Heart left ventricle (tissue), 16 donors: Measurements from ENCODE around the gene ITPR3. TPM values are rescaled to one million over a fixed set of nuclear protein-coding genes. Genes with fewer than 3 reads are reported as not detected.

ENCODE experiments used
- ATAC-seq, 4 donors: fragments of 200-7000 bp; cut with Tn5 transposase; one replicate each; pipeline ENCODE4 v1.9.1; 2020 to 2022; ENCODE audit warnings: moderate library complexity in 4 of 4, mild to moderate bottlenecking in 3 of 4, moderate number of reproducible peaks in 1 of 4
- DNase-seq, 5 donors: peaks; one replicate each; pipeline ENCODE4 v3.0.0-alpha.2; 2020
- H3K27ac ChIP-seq, 12 donors: fragments of 200-600 bp; sonication (generic) in 4 of 12; one replicate each; pipeline versions ENCODE4 v1.5.0 to v1.8.0; 2016 to 2022; ENCODE audit warnings: mild to moderate bottlenecking in 2 of 12
- H3K27me3 ChIP-seq, 9 donors: fragments of 200-600 bp; sonication (generic) in 2 of 9; one replicate each; pipeline versions ENCODE4 v1.5.1 to v1.8.0; 2016 to 2022; ENCODE audit warnings: mild to moderate bottlenecking in 3 of 9
- H3K36me3 ChIP-seq, 9 donors: fragments of 200-600 bp; sonication (generic) in 2 of 9; one replicate each; pipeline versions ENCODE4 v1.5.0 to v1.8.0; 2018 to 2022; ENCODE audit warnings: mild to moderate bottlenecking in 2 of 9
- H3K4me1 ChIP-seq, 12 donors: fragments of 200-600 bp; sonication (generic) in 4 of 12; one replicate each; pipeline versions ENCODE4 v1.5.0 to v1.8.0; 2016 to 2022; ENCODE audit warnings: mild to moderate bottlenecking in 3 of 12
- H3K4me3 ChIP-seq, 12 donors: fragments of 200-600 bp; sonication (generic) in 4 of 12; one replicate each; pipeline versions ENCODE4 v1.5.0 to v1.8.0; 2017 to 2022; ENCODE audit warnings: mild to moderate bottlenecking in 9 of 12, moderate library complexity in 4 of 12
- H3K9me3 ChIP-seq, 12 donors: fragments of 200-600 bp; sonication (generic) in 4 of 12; one replicate each; pipeline versions ENCODE4 v1.5.0 to v1.8.0; 2016 to 2022; ENCODE audit warnings: mild to moderate bottlenecking in 1 of 12
- POLR2A ChIP-seq, 2 donors: fragments of 450-650 bp; IDR thresholded peaks; one replicate each; pipeline ENCODE4 v1.6.1; 2017; ENCODE audit warnings: antibody characterized with exemption in 2 of 2, mild to moderate bottlenecking in 2 of 2, moderate library complexity in 2 of 2
- WGBS, 4 donors: extraction: QIAGEN DNeasy Blood & Tissue Kit in 2 of 4; methylation state at CpG; one replicate each; pipeline versions ENCODE4 v1.1.5 to v1.1.7; 2013 to 2018; 5-methylcytosine and 5-hydroxymethylcytosine counted together
- intact Hi-C, 10 donors: fragments of 100-400 bp; cut with DNase I; formaldehyde crosslinking; loops; one replicate each; pipeline versions ENCODE4 v1.11.1 to v1.14.2; 2022
- polyA plus RNA-seq, 2 donors: library from polyadenylated mRNA; stranded (reverse); fragments of 200-250 nt; gene quantifications; one replicate each; pipeline ENCODE4 v1.2.3, GENCODE V29; 2013
- total RNA-seq, 9 donors: library from RNA; depleted of rRNA in 2 of 9; stranded (reverse); fragments of >200 nt in 2 of 9; fragmentation: NEBNext Ultra II Directional in 3 of 9; extraction: Animal tissue kit (Norgen Biotek cat#: 25700) in 3 of 9; gene quantifications; one replicate each; pipeline versions ENCODE4 v1.1.0 to v1.2.4, GENCODE V29; 2016 to 2023
- TF ChIP-seq, protein P1 (sequence below), 12 donors: fragments of 200-600 bp; sonication (generic) in 4 of 12; IDR thresholded peaks; one replicate each; pipeline versions ENCODE4 v1.5.0 to v1.8.0; 2018 to 2022; ENCODE audit warnings: antibody characterized with exemption in 12 of 12, mild to moderate bottlenecking in 5 of 12
- donor health status: ischemic (EF 13 %, LVEDD 7.1; RV severe dilation, severe dysfunction).
- donor health status: healthy with polysubstance abuse.
- donor health status: DM: no; HTN: yes; CAD: no.
- donor health status: DM: no; HTN: no; CAD: no.
- donor health status: ischemic (EF 25% LVEDD 6.9; RV normal size, moderate dysfunction).
- donor health status: ischemic (EF 25% LVEDD 5.7; RV mildly dilated, moderate dysfunction).
- donor health status: healthy.
- donor health status: DM: yes; HTN: yes; CAD: no.
- donor health status: ischemic (EF 35%, LVEDD 5.7; RV mildly dilated, moderate dysfunction).
- donor health status: nonischemic (EF 11% LVEDD 7.7; RV severe dilation, severe dysfunction).
- donor health status: DM: yes; HTN: yes; CAD: no.
- donor health status: PGD.
- donor health status: ischemic (EF 29% LVEDD 5.4; RV normal size, mild dysfunction).
- donor health status: nonischemic (EF 23%, LVEDD 6.1; RV moderate dilation, normal function).

ITPR3 gene
- total and polyA plus RNA-seq, 11 donors = 4.8 to 33.5 (median 7.8) TPM

DNA sequence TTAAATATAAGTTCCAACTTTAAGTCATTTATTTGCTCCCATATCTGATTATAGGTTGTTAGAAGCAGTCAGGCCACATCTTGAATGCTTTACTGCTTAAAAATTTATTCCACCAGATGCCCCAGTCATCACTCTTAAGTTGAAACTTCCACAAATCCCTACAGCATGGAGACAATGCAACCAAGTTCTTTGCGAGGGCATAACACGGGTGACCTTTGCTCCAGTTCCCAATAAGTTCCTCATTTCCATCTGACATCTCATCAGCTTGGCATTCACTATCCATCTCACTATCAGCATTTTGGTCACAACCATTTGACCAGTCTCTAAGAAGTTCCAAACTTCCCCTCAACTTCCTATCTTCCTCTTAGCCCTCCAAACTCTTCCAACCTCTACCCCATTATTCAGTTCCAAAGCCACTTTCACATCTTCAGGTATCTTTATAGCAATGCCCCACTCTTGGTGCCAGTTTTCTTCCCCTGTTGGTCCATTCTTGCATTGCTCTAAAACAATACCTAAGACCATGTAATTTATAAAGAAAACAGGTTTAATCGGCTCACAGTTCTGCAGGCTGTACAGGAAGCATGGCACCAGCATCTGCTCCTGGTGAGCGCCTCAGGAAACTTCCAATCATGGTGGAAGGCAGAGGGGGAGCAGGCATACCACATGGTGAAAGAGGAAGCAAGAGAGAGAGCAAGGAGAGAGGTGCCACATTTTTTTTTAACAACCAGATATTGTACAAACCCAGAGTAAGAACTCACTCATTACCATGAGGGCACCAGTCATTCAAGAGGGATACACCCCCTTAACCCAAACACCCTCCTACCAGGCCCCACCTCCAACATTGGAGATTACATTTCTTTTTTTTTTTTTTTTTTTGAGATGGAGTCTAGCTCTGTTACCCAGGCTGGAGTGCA, 15.9 kb upstream of the ITPR3 start:
- intact Hi-C loops = no loop called here
- Histone ChIP-seq H3K9me3 (peaks cover 0 to 13% (median 3%) of the 10 kb centered on the region in 12 donors), H3K4me3 (no peak overlapping the region), H3K27me3 (no peaks in the 10 kb centered on the region), H3K4me1 (peaks cover 5 to 26% (median 16%) of the 10 kb centered on the region in 12 donors), H3K36me3 (no peaks in the 10 kb centered on the region), H3K27ac (no peak overlapping the region)
- no peak for DNase-seq
- TF ChIP-seq, protein P1, sequence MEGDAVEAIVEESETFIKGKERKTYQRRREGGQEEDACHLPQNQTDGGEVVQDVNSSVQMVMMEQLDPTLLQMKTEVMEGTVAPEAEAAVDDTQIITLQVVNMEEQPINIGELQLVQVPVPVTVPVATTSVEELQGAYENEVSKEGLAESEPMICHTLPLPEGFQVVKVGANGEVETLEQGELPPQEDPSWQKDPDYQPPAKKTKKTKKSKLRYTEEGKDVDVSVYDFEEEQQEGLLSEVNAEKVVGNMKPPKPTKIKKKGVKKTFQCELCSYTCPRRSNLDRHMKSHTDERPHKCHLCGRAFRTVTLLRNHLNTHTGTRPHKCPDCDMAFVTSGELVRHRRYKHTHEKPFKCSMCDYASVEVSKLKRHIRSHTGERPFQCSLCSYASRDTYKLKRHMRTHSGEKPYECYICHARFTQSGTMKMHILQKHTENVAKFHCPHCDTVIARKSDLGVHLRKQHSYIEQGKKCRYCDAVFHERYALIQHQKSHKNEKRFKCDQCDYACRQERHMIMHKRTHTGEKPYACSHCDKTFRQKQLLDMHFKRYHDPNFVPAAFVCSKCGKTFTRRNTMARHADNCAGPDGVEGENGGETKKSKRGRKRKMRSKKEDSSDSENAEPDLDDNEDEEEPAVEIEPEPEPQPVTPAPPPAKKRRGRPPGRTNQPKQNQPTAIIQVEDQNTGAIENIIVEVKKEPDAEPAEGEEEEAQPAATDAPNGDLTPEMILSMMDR (IDR thresholded peaks at IDR 0.05) = no peak
- no peak for TF ChIP-seq POLR2A (IDR thresholded peaks at IDR 0.05)
- whole genome bisulfite sequencing, 4 donors = 90 to 96% (median 93%) methylated on average over 4 of the region's 4 CpGs
- no peak for ATAC-seq

DNA sequence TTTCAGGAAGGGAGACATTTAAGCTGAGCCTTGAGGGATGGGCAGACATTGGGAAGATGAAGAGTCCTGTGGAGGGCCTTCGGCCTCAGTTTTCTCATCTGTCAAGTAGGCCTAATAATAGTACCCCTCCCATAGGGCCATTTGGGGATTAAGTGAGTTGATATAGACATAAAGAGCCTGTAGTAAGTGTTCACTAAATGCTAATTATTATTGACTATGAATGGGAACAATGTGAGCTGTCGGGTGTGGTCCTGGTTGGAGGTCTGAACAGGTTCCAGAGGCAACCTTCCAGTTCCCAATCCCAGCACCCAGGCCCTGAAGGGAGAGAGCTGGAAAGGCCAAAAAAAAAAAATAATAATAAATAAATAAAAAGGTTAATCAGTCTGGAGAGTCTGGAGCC, 14.5 kb upstream of the ITPR3 start:
- H3K27ac ChIP-seq = no peak overlapping the region
- peaks cover 5 to 35% (median 27%) of the 10 kb centered on the region in 12 donors for H3K4me1 ChIP-seq
- H3K27me3 ChIP-seq = no peaks in the 10 kb centered on the region
- TF ChIP-seq, protein P1 (IDR thresholded peaks at IDR 0.05) = no peak
- TF ChIP-seq POLR2A (IDR thresholded peaks at IDR 0.05) = no peak
- intact Hi-C loops = no loop called here
- no peaks in the 10 kb centered on the region for H3K36me3 ChIP-seq
- no peak for ATAC-seq
- H3K9me3 ChIP-seq = peaks cover 0 to 13% (median 3%) of the 10 kb centered on the region in 12 donors
- 90 to 99% (median 94%) methylated on average over 2 of the region's 2 CpGs for WGBS, 4 donors
- H3K4me3 ChIP-seq = no peak overlapping the region
- DNase-seq = no peak

DNA sequence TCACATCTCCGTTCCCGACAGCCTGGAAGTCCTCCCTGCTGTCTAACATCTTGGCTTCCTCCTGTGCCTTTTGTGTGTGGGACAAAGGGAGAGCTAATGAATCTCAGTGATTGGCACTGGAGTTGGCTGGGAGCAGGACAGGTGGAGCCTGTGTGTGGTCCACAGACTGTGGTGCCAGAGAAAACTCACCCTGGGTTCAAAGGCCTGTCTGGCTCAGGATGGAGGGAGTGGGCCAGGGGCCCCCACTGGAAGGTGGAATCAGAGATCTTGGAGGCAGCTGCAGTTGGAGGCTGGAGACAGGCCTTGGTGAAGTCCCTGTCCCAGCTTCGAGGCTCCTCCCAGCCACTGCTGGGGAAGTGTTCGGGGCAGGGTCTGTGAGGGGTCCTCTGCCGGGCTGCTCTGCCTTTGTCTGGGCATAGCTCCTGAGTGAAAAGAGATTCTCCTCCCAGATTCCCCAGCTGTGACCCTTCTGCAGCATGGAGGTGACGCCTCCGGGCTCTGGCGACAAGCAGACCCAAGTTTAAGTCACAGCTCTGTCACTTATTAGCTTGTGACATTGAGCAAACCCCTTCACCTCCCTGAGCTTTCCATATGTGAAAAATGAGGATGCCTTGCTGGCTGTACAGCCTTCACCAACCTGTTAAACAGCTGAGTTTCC, 13.9 kb upstream of the ITPR3 start:
- no peaks in the 10 kb centered on the region for H3K27me3 ChIP-seq
- peaks cover 0 to 13% (median 3%) of the 10 kb centered on the region in 12 donors for H3K9me3 ChIP-seq
- H3K4me3 ChIP-seq = no peak overlapping the region
- H3K27ac ChIP-seq = no peak overlapping the region
- DNase-seq (no peak), ATAC-seq (no peak)
- WGBS, 4 donors = 74 to 78% (median 74%) methylated on average over 7 to 8 of the region's 8 CpGs
- H3K36me3 ChIP-seq = no peaks in the 10 kb centered on the region
- TF ChIP-seq POLR2A (IDR thresholded peaks at IDR 0.05) = no peak
- TF ChIP-seq, protein P1 (IDR thresholded peaks at IDR 0.05) = no peak
- H3K4me1 ChIP-seq = peaks cover 5 to 34% (median 27%) of the 10 kb centered on the region in 12 donors
- intact Hi-C loops = no loop called here

DNA sequence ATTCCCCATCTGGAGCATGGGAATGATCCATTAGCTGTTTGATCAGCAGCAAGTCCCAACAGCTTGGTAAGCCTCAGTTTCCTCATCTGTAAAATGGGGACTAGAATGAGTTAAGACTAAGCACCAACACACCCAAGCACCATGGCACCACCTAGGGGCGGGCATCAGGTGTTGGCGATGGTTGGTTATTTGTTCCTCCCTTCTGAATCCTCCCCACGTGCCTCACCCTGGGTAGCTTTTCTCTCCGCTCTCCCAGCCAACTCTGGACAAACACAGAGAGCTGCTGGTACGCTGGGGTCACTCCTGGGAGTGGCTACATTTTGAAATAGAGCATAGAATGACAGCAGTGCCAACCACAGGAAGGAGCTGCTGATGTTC, 13.3 kb upstream of the ITPR3 start:
- no peak overlapping the region for H3K4me3 ChIP-seq
- WGBS, 4 donors = 85 to 95% (median 90%) methylated on average over 5 of the region's 5 CpGs
- H3K27ac ChIP-seq = no peak overlapping the region
- no peak for DNase-seq
- peaks cover 0 to 13% (median 3%) of the 10 kb centered on the region in 12 donors for H3K9me3 ChIP-seq
- TF ChIP-seq POLR2A (IDR thresholded peaks at IDR 0.05) = no peak
- TF ChIP-seq, protein P1 (IDR thresholded peaks at IDR 0.05) = peak in 3 of 12 donors; percentile 11 to 16 (median 16)
- no peaks in the 10 kb centered on the region for H3K27me3 ChIP-seq
- no peaks in the 10 kb centered on the region for H3K36me3 ChIP-seq
- H3K4me1 ChIP-seq = peaks cover 5 to 34% (median 27%) of the 10 kb centered on the region in 12 donors
- intact Hi-C loops = no loop called here
- no peak for ATAC-seq
